GM23338 (cell line): ENCODE data around the gene PLP2. TPM values are rescaled to one million over a fixed set of nuclear protein-coding genes. Genes with fewer than 3 reads are reported as not detected.

Experiments used
- ATAC-seq: fragments of 200-7000 bp; cut with Tn5 transposase; 3 replicates; pipeline ENCODE4 v1.9.1; 2020
- DNase-seq: peaks from one replicate; pipeline ENCODE4 v3.0.0-alpha.2; 2015; ENCODE audit warnings: low spot score
- H2AFZ ChIP-seq: fragments of 200-600 bp; sonication (generic); 2 replicates; pipeline ENCODE4 v1.8.0; 2016; ENCODE audit warnings: antibody characterized with exemption, mild to moderate bottlenecking, moderate library complexity
- H3F3A ChIP-seq: fragments of 200-600 bp; sonication (generic); replicated peaks from 2 replicates; pipeline ENCODE4 v1.8.0; 2017; ENCODE audit warnings: antibody characterized with exemption, mixed run types, low read depth
- H3K27ac ChIP-seq: fragments of 200-600 bp; sonication (generic); 2 replicates; pipeline ENCODE4 v1.6.1; 2016; ENCODE audit warnings: low read depth
- H3K27me3 ChIP-seq: fragments of 200-600 bp; sonication (generic); 2 replicates; pipeline ENCODE4 v1.8.0; 2016; ENCODE audit warnings: mild to moderate bottlenecking, mixed run types, moderate library complexity; ENCODE audit not compliant: insufficient read depth
- H3K36me3 ChIP-seq: fragments of 200-600 bp; sonication (generic); 2 replicates; pipeline ENCODE4 v1.8.0; 2016; ENCODE audit warnings: mild to moderate bottlenecking; ENCODE audit not compliant: insufficient read depth
- H3K4me1 ChIP-seq: fragments of 200-600 bp; sonication (generic); 2 replicates; pipeline ENCODE4 v1.8.0; 2016; ENCODE audit warnings: mild to moderate bottlenecking, moderate library complexity; ENCODE audit not compliant: insufficient read depth
- H3K4me2 ChIP-seq: fragments of 200-600 bp; sonication (generic); 2 replicates; pipeline ENCODE4 v1.7.1; 2017; ENCODE audit warnings: mixed run types
- H3K4me3 ChIP-seq: fragments of 200-600 bp; sonication (generic); 2 replicates; pipeline ENCODE4 v1.6.1; 2016; ENCODE audit warnings: mixed run types
- H3K79me2 ChIP-seq: fragments of 200-600 bp; sonication (generic); replicated peaks from 2 replicates; pipeline ENCODE4 v1.8.0; 2017; ENCODE audit warnings: mild to moderate bottlenecking; ENCODE audit not compliant: insufficient read depth
- H3K9me2 ChIP-seq: fragments of 200-600 bp; sonication (generic); 2 replicates; pipeline ENCODE4 v1.8.0; 2017; ENCODE audit not compliant: insufficient read depth
- H4K20me1 ChIP-seq: fragments of 200-600 bp; sonication (generic); replicated peaks from 2 replicates; pipeline ENCODE4 v1.8.0; 2017; ENCODE audit warnings: mild to moderate bottlenecking; ENCODE audit not compliant: insufficient read depth
- H3K27ac Mint-ChIP-seq: 2 replicates; pipeline ENCODE4 v1.8.0; 2020; ENCODE audit warnings: inconsistent platforms, mild to moderate bottlenecking, moderate library complexity, mixed read lengths
- H3K27me3 Mint-ChIP-seq: 3 replicates; pipeline ENCODE4 v1.8.0; 2022; ENCODE audit warnings: low read depth, mild to moderate bottlenecking, moderate library complexity, mixed read lengths, inconsistent platforms; ENCODE audit not compliant: insufficient read depth, poor library complexity
- H3K36me3 Mint-ChIP-seq: 3 replicates; pipeline ENCODE4 v1.8.0; 2021; ENCODE audit warnings: low read depth, mild to moderate bottlenecking, inconsistent platforms, moderate library complexity, mixed read lengths
- H3K4me1 Mint-ChIP-seq: 3 replicates; pipeline ENCODE4 v1.8.0; 2020; ENCODE audit warnings: mild to moderate bottlenecking, inconsistent platforms, mixed read lengths
- H3K4me3 Mint-ChIP-seq: 3 replicates; pipeline ENCODE4 v1.8.0; 2021; ENCODE audit warnings: moderate library complexity, mild to moderate bottlenecking, inconsistent platforms, mixed read lengths
- H3K9me3 Mint-ChIP-seq: 3 replicates; pipeline ENCODE4 v1.8.0; 2020; ENCODE audit warnings: moderate library complexity, mild to moderate bottlenecking, inconsistent platforms, mixed read lengths
- CREB1 ChIP-seq: fragments of 250-450 bp; sonication (Bioruptor Pico); IDR thresholded peaks from 2 replicates; pipeline ENCODE4 v1.5.0; 2020; ENCODE audit warnings: low read depth, mild to moderate bottlenecking, moderate library complexity
- EZH2phosphoT487 ChIP-seq: fragments of 200-600 bp; sonication (generic); IDR thresholded peaks from one replicate; pipeline ENCODE4 v1.8.1; 2018; ENCODE audit warnings: antibody characterized with exemption; ENCODE audit not compliant: unreplicated experiment
- NANOG ChIP-seq: IDR thresholded peaks from 2 replicates; pipeline ENCODE4 v1.6.1; 2016; ENCODE audit warnings: antibody characterized with exemption, borderline replicate concordance
- POLR2AphosphoS5 ChIP-seq: IDR thresholded peaks from 2 replicates; pipeline ENCODE4 v1.6.1; 2016; ENCODE audit warnings: antibody characterized with exemption, low read depth
- ZNF114 ChIP-seq: fragments of 250-450 bp; sonication (Bioruptor Pico); IDR thresholded peaks from 2 replicates; pipeline ENCODE4 v1.5.0; 2020; ENCODE audit warnings: mild to moderate bottlenecking, moderate library complexity
- ZNF331 ChIP-seq: fragments of 250-450 bp; sonication (Bioruptor Pico); IDR thresholded peaks from 2 replicates; pipeline ENCODE4 v1.5.0; 2020; ENCODE audit warnings: low read depth, mild to moderate bottlenecking, moderate library complexity
- polyA plus RNA-seq: library from polyadenylated mRNA; unstranded; fragments of >200 nt; fragmentation: Nextera tagmentation; extraction: Ambion mirVana; gene quantifications from 2 replicates; pipeline ENCODE4 v1.2.1, GENCODE V29; 2016
- total RNA-seq: library from RNA; depleted of rRNA; stranded (reverse); fragments of >200 nt; shearing (Covaris generic); gene quantifications from 2 replicates; pipeline ENCODE4 v1.2.3, GENCODE V29; 2014
- TF ChIP-seq, protein P1 (sequence below): IDR thresholded peaks from 2 replicates; pipeline ENCODE4 v1.6.1; 2016; ENCODE audit warnings: antibody characterized with exemption
- TF ChIP-seq, protein P2 (sequence below): fragments of 250-450 bp; sonication (Bioruptor Pico); IDR thresholded peaks from 2 replicates; pipeline ENCODE4 v1.5.0; 2020; ENCODE audit warnings: mild to moderate bottlenecking, moderate library complexity
- TF ChIP-seq, protein P3 (sequence below), 2 experiments: fragments of 200-600 bp in 1 of 2; sonication (generic) in 1 of 2; conservative IDR thresholded peaks; 2 replicates each; pipeline versions ENCODE4 v1.5.1 to v1.6.1; 2016 to 2017; ENCODE audit warnings: antibody characterized with exemption in 2 of 2, low read depth in 2 of 2, mild to moderate bottlenecking in 2 of 2, moderate library complexity in 1 of 2

PLP2 gene
- total and polyA plus RNA-seq, 2 experiments from 2014 or later = 3.4 to 9.5 TPM

GRCh38 chrX:49212209-49212608 is 40.5 kb downstream of the PLP2 start:
- H3K36me3 ChIP-seq = no peaks in the 10 kb centered on the region
- H3K27me3 ChIP-seq = no peaks in the 10 kb centered on the region
- H4K20me1 ChIP-seq = no peaks in the 10 kb centered on the region
- ATAC-seq = no peak
- H3K9me2 ChIP-seq = no peaks in the 10 kb centered on the region
- H3K79me2 ChIP-seq = no peaks in the 10 kb centered on the region
- Mint-ChIP-seq H3K9me3 (no peaks in the 10 kb centered on the region), H3K4me3 (no peak overlapping the region), H3K36me3 (no peaks in the 10 kb centered on the region), H3K4me1 (no peaks in the 10 kb centered on the region; the same call in 2 of the 3 replicates), H3K27me3 (peaks cover 2% of the 10 kb centered on the region), H3K27ac (no peak overlapping the region)
- no peak overlapping the region for H3K27ac ChIP-seq
- H3K4me2 ChIP-seq = no peak overlapping the region
- no peaks in the 10 kb centered on the region for H3F3A ChIP-seq
- no peak overlapping the region for H2AFZ ChIP-seq
- no peaks in the 10 kb centered on the region; the same call in 1 of the 2 replicates for H3K4me1 ChIP-seq
- H3K4me3 ChIP-seq = no peak overlapping the region
- no peak for DNase-seq
- TF ChIP-seq, protein P1, sequence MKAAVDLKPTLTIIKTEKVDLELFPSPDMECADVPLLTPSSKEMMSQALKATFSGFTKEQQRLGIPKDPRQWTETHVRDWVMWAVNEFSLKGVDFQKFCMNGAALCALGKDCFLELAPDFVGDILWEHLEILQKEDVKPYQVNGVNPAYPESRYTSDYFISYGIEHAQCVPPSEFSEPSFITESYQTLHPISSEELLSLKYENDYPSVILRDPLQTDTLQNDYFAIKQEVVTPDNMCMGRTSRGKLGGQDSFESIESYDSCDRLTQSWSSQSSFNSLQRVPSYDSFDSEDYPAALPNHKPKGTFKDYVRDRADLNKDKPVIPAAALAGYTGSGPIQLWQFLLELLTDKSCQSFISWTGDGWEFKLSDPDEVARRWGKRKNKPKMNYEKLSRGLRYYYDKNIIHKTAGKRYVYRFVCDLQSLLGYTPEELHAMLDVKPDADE = 0 out of 2 replicates have a peak, but pooled peaks have one; percentile 55
- TF ChIP-seq, protein P2, sequence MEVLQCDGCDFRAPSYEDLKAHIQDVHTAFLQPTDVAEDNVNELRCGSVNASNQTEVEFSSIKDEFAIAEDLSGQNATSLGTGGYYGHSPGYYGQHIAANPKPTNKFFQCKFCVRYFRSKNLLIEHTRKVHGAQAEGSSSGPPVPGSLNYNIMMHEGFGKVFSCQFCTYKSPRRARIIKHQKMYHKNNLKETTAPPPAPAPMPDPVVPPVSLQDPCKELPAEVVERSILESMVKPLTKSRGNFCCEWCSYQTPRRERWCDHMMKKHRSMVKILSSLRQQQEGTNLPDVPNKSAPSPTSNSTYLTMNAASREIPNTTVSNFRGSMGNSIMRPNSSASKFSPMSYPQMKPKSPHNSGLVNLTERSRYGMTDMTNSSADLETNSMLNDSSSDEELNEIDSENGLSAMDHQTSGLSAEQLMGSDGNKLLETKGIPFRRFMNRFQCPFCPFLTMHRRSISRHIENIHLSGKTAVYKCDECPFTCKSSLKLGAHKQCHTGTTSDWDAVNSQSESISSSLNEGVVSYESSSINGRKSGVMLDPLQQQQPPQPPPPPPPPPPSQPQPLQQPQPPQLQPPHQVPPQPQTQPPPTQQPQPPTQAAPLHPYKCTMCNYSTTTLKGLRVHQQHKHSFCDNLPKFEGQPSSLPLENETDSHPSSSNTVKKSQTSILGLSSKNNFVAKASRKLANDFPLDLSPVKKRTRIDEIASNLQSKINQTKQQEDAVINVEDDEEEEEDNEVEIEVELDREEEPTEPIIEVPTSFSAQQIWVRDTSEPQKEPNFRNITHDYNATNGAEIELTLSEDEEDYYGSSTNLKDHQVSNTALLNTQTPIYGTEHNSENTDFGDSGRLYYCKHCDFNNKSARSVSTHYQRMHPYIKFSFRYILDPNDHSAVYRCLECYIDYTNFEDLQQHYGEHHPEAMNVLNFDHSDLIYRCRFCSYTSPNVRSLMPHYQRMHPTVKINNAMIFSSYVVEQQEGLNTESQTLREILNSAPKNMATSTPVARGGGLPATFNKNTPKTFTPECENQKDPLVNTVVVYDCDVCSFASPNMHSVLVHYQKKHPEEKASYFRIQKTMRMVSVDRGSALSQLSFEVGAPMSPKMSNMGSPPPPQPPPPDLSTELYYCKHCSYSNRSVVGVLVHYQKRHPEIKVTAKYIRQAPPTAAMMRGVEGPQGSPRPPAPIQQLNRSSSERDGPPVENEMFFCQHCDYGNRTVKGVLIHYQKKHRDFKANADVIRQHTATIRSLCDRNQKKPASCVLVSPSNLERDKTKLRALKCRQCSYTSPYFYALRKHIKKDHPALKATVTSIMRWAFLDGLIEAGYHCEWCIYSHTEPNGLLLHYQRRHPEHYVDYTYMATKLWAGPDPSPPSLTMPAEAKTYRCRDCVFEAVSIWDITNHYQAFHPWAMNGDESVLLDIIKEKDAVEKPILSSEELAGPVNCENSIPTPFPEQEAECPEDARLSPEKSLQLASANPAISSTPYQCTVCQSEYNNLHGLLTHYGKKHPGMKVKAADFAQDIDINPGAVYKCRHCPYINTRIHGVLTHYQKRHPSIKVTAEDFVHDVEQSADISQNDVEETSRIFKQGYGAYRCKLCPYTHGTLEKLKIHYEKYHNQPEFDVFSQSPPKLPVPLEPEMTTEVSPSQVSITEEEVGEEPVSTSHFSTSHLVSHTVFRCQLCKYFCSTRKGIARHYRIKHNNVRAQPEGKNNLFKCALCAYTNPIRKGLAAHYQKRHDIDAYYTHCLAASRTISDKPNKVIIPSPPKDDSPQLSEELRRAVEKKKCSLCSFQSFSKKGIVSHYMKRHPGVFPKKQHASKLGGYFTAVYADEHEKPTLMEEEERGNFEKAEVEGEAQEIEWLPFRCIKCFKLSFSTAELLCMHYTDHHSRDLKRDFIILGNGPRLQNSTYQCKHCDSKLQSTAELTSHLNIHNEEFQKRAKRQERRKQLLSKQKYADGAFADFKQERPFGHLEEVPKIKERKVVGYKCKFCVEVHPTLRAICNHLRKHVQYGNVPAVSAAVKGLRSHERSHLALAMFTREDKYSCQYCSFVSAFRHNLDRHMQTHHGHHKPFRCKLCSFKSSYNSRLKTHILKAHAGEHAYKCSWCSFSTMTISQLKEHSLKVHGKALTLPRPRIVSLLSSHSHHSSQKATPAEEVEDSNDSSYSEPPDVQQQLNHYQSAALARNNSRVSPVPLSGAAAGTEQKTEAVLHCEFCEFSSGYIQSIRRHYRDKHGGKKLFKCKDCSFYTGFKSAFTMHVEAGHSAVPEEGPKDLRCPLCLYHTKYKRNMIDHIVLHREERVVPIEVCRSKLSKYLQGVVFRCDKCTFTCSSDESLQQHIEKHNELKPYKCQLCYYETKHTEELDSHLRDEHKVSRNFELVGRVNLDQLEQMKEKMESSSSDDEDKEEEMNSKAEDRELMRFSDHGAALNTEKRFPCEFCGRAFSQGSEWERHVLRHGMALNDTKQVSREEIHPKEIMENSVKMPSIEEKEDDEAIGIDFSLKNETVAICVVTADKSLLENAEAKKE = no peak
- TF ChIP-seq CREB1 (CRISPR knock-in tag) (no peak), ZNF114 (no peak)

DNA sequence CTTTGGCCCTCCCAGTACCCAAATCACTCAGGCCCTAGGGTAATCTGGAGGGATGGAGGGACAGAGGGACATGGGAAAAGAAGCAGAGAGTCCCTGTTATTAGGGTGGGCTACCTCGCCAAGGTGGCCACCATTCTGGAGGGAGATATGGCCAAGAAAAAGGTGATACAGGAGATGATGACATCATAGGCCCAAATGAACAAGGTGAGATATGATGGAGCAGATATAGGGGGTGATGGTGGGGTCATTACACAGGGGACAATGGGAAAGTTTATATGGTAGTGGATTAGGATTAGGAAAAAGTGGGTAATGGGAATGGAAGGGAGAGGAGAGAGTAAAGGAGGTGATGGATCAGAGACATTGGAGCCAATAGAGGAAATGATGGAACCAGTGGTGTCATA is 41.2 kb downstream of the PLP2 start:
- H3K79me2 ChIP-seq = no peaks in the 10 kb centered on the region
- H3K4me1 Mint-ChIP-seq = no peaks in the 10 kb centered on the region; the same call in 2 of the 3 replicates
- H3K4me3 Mint-ChIP-seq = no peak overlapping the region
- peaks cover 2% of the 10 kb centered on the region for H3K27me3 Mint-ChIP-seq
- H3K36me3 Mint-ChIP-seq = no peaks in the 10 kb centered on the region
- H3K27ac ChIP-seq = no peak overlapping the region
- ATAC-seq = no peak
- TF ChIP-seq EZH2phosphoT487 (no peak), POLR2AphosphoS5 (no peak), NANOG (no peak), ZNF331 (CRISPR knock-in tag) (no peak)
- TF ChIP-seq, protein P1 = no peak
- TF ChIP-seq, protein P3, sequence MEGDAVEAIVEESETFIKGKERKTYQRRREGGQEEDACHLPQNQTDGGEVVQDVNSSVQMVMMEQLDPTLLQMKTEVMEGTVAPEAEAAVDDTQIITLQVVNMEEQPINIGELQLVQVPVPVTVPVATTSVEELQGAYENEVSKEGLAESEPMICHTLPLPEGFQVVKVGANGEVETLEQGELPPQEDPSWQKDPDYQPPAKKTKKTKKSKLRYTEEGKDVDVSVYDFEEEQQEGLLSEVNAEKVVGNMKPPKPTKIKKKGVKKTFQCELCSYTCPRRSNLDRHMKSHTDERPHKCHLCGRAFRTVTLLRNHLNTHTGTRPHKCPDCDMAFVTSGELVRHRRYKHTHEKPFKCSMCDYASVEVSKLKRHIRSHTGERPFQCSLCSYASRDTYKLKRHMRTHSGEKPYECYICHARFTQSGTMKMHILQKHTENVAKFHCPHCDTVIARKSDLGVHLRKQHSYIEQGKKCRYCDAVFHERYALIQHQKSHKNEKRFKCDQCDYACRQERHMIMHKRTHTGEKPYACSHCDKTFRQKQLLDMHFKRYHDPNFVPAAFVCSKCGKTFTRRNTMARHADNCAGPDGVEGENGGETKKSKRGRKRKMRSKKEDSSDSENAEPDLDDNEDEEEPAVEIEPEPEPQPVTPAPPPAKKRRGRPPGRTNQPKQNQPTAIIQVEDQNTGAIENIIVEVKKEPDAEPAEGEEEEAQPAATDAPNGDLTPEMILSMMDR (conservative IDR thresholded peaks at IDR 0.05; ENCODE audit: low read depth in 2 of 2) = no peak
- H4K20me1 ChIP-seq = no peaks in the 10 kb centered on the region
- H3K27ac Mint-ChIP-seq = no peak overlapping the region
- H3K4me3 ChIP-seq = no peak overlapping the region
- no peaks in the 10 kb centered on the region for H3K9me2 ChIP-seq
- no peaks in the 10 kb centered on the region for H3K9me3 Mint-ChIP-seq
- H3K27me3 ChIP-seq = no peaks in the 10 kb centered on the region
- DNase-seq = no peak
- no peaks in the 10 kb centered on the region; the same call in 1 of the 2 replicates for H3K4me1 ChIP-seq
- no peaks in the 10 kb centered on the region for H3K36me3 ChIP-seq
- no peak overlapping the region for H2AFZ ChIP-seq
- H3F3A ChIP-seq = no peaks in the 10 kb centered on the region
- H3K4me2 ChIP-seq = no peak overlapping the region
